ENCODE measurements around the gene TBC1D22A.
A peak's percentile ranks its signal among the peaks of the same experiment; 100 is the strongest.

TBC1D22A gene

GRCh38 chr22:46774980-46775849 is 12.8 kb downstream of the TBC1D22A start:
- no peak for DNase-seq

GRCh38 chr22:46775850-46776826 is 13.7 kb downstream of the TBC1D22A start:
- no peak for DNase-seq

GRCh38 chr22:46776876-46777608 is 14.6 kb downstream of the TBC1D22A start:
- no peak for DNase-seq

- peak; percentile 65 for DNase-seq
Measured at GRCh38 chr22:46777609-46777970, 15.1 kb downstream of the TBC1D22A start.

GRCh38 chr22:46779023-46779422 is 16.6 kb downstream of the TBC1D22A start:
- DNase-seq = no peak

GRCh38 chr22:46779651-46780050 is 17.2 kb downstream of the TBC1D22A start:
- no peak for DNase-seq

GRCh38 chr22:46780453-46780852 is 18.0 kb downstream of the TBC1D22A start:
- peak; percentile 9 for DNase-seq

GRCh38 chr22:46781291-46781690 is 18.8 kb downstream of the TBC1D22A start:
- DNase-seq = no peak

GRCh38 chr22:46782200-46782599 is 19.8 kb downstream of the TBC1D22A start:
- DNase-seq = peak; percentile 2

- no peak for DNase-seq
Measured at GRCh38 chr22:46783721-46784120, 21.3 kb downstream of the TBC1D22A start.

- DNase-seq = no peak
Measured at GRCh38 chr22:46788441-46789172, 26.2 kb downstream of the TBC1D22A start.

- DNase-seq = no peak
Measured at GRCh38 chr22:46789992-46790391, 27.5 kb downstream of the TBC1D22A start.

- DNase-seq = peak; percentile 83
Measured at GRCh38 chr22:46791201-46791731, 28.8 kb downstream of the TBC1D22A start.

GRCh38 chr22:46792061-46792796 is 29.8 kb downstream of the TBC1D22A start:
- DNase-seq = no peak

- no peak for DNase-seq
Measured at GRCh38 chr22:46792841-46793261, 30.4 kb downstream of the TBC1D22A start.

- no peak for DNase-seq
Measured at GRCh38 chr22:46793497-46793896, 31.0 kb downstream of the TBC1D22A start.

- DNase-seq = no peak
Measured at GRCh38 chr22:46794067-46794466, 31.6 kb downstream of the TBC1D22A start.

- DNase-seq = no peak
Measured at GRCh38 chr22:46794491-46794890, 32.0 kb downstream of the TBC1D22A start.

GRCh38 chr22:46795140-46795539 is 32.7 kb downstream of the TBC1D22A start:
- DNase-seq = no peak

- DNase-seq = no peak
Measured at GRCh38 chr22:46795845-46796565, 33.6 kb downstream of the TBC1D22A start.
